ENCODE data around the gene PPP1R1B.

The PPP1R1B gene

DNA sequence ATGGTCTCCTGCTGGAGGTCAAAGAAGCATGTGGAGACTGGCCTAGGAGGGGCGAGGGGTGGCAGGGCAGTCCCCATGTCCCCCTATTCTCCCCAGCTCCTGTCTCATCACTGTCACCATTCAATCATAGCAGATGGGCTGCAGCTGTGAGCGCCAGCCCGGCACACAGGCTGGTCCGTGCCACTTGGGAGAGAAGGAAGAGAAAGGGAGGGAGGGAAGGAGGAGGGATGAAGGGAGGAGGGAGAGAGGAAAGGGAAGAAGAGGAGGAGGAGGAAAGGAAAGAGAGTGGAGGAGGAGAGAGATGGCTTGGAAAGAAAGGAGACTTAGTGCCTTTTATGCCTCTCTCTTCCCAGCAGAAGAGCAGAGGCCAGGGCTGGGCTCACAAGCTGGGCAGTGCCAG lies 31.5 kb upstream of the PPP1R1B start:
- H3K27me3 ChIP-seq (ENCODE audit: insufficient read depth, low read length) = peaks cover 100% of the 10 kb centered on the region
- no peak overlapping the region for H3K9ac ChIP-seq (ENCODE audit: low read depth, low read length)
- H3K27ac ChIP-seq (ENCODE audit: low read length) = no peak overlapping the region
- H3K9me3 ChIP-seq (ENCODE audit: insufficient read depth, low read depth, low read length) = peaks cover 11% of the 10 kb centered on the region; the same call in 1 of the 2 replicates
- no peaks in the 10 kb centered on the region; the same call in 1 of the 2 replicates for H3K4me1 ChIP-seq (ENCODE audit: insufficient read depth, low read length)
- H3K4me3 ChIP-seq (ENCODE audit: low read length) = no peak overlapping the region
- H3K36me3 ChIP-seq (ENCODE audit: insufficient read depth, low read depth, low read length) = no peaks in the 10 kb centered on the region

DNA sequence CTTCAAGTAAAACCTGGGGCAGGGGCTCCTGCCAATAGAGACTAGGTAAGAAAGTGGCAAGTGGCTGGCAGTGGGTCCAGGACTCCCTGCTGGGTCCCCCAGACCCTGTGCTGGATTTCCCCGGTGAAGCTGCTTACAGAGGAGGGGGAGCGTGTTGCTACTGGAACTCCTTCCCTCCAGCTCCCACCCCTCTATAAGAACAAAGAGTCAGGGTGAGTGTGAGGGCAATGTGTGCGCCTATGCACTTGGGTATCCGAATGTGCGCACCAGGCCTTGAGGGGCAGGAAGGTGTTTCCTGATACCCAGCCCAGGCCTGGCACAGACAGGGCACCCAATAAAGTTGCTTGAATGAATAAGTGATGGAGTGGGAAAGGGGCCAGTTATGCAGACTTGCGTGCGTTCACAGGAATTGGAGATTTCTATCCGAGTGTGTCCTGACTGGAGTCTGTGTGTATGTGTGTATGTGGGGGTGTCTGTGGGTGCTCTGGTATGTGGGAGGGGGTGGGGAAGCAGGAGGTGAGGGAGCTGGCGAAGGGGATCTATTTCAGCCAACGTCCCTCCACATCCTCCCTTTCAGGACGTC lies 30.7 kb upstream of the PPP1R1B start:
- no peak overlapping the region for H3K27ac ChIP-seq (ENCODE audit: low read length)
- peaks cover 11% of the 10 kb centered on the region; the same call in 1 of the 2 replicates for H3K9me3 ChIP-seq (ENCODE audit: insufficient read depth, low read depth, low read length)
- H3K4me1 ChIP-seq (ENCODE audit: insufficient read depth, low read length) = no peaks in the 10 kb centered on the region; the same call in 1 of the 2 replicates
- H3K9ac ChIP-seq (ENCODE audit: low read depth, low read length) = no peak overlapping the region
- no peak overlapping the region for H3K4me3 ChIP-seq (ENCODE audit: low read length)
- peaks cover 100% of the 10 kb centered on the region for H3K27me3 ChIP-seq (ENCODE audit: insufficient read depth, low read length)
- no peaks in the 10 kb centered on the region for H3K36me3 ChIP-seq (ENCODE audit: insufficient read depth, low read depth, low read length)

DNA sequence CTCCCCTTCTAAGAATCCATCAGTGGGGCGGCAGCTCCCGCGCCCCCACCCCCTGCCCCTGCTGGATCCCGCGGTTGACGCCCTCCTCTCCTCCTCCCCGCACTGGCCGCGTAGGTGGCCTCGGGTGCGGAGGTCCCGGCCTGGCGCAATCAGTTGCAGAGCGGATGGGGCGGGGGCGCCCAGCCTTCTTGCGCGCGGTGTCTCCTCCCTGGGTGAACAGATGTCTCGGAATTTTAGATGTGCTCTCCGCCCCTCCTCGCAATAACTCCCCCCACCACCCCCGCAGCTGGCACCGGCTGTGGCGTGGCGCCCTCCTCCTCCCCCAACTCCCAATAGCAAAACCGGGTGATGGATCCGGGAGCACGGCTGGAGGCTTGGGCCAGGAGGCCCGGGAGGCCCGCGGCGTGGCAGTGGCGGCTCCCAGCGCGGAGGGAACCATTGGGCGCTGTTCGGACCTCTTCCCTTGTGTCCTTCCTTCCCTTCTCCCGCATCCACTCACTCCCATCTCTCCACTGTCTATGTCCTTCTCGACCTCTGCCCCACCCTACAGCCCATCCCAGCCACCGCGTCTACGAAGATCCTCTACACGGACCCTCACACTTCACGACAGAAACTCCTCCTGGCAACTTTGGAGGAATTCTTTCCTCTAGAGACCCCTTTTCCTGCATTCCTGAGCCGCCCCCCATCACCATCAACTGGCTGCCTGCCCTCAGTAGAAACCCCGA lies 30.0 kb upstream of the PPP1R1B start:
- Histone ChIP-seq H3K27ac (ENCODE audit: low read length) (no peak overlapping the region), H3K4me1 (ENCODE audit: insufficient read depth, low read length) (no peaks in the 10 kb centered on the region; the same call in 1 of the 2 replicates), H3K4me3 (ENCODE audit: low read length) (no peak overlapping the region)

DNA sequence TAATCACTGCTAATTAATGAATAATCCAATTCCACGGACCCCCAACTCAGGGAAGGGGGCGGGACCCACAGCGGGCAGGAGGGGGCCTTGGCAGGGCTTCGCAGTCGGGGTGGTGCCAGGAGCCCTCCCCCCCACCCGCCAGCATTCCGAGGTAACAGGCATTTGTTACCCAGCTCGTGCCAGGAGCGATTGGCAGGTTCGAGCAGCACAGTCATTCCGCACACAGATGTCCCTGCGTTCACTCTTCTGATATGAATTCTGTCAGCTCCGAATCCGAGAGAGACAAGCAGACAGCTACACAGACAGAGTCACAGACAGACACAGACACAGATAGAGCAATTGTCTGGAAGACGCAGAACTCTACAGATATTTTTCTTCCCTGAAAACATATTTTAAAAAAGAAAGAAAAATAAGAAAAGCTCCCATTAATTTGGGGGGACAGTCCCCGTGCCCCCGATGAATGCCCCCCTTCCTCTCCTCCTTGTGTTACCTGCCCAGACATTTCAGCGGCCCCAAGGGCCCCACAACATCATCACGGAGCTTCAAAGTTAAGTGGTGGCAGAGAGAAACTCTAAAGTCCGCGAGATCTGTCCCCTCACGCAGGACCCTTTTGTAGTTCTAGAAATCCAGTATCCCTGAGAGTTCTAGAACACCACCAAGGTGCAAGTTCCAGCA lies 29.2 kb upstream of the PPP1R1B start:
- no peak overlapping the region for H3K9ac ChIP-seq (ENCODE audit: low read depth, low read length)

More for the DNA sequence above, 30.0 kb upstream of the PPP1R1B start:
- Histone ChIP-seq H3K9ac (ENCODE audit: low read depth, low read length) (no peak overlapping the region), H3K9me3 (ENCODE audit: insufficient read depth, low read depth, low read length) (peaks cover 11% of the 10 kb centered on the region; the same call in 1 of the 2 replicates), H3K27me3 (ENCODE audit: insufficient read depth, low read length) (peaks cover 100% of the 10 kb centered on the region), H3K36me3 (ENCODE audit: insufficient read depth, low read depth, low read length) (no peaks in the 10 kb centered on the region)

GRCh38 chr17:39598047-39598481 lies 28.7 kb upstream of the PPP1R1B start:
- no peak overlapping the region for H3K9ac ChIP-seq (ENCODE audit: low read depth, low read length)
- no peaks in the 10 kb centered on the region; the same call in 1 of the 2 replicates for H3K4me1 ChIP-seq (ENCODE audit: insufficient read depth, low read length)
- H3K36me3 ChIP-seq (ENCODE audit: insufficient read depth, low read depth, low read length) = no peaks in the 10 kb centered on the region
- peaks cover 11% of the 10 kb centered on the region; the same call in 1 of the 2 replicates for H3K9me3 ChIP-seq (ENCODE audit: insufficient read depth, low read depth, low read length)
- no peak overlapping the region for H3K27ac ChIP-seq (ENCODE audit: low read length)
- H3K4me3 ChIP-seq (ENCODE audit: low read length) = no peak overlapping the region
- H3K27me3 ChIP-seq (ENCODE audit: insufficient read depth, low read length) = peaks cover 100% of the 10 kb centered on the region

More for the DNA sequence above, 29.2 kb upstream of the PPP1R1B start:
- H3K27ac ChIP-seq (ENCODE audit: low read length) = no peak overlapping the region
- peaks cover 100% of the 10 kb centered on the region for H3K27me3 ChIP-seq (ENCODE audit: insufficient read depth, low read length)
- H3K9me3 ChIP-seq (ENCODE audit: insufficient read depth, low read depth, low read length) = peaks cover 11% of the 10 kb centered on the region; the same call in 1 of the 2 replicates
- no peaks in the 10 kb centered on the region; the same call in 1 of the 2 replicates for H3K4me1 ChIP-seq (ENCODE audit: insufficient read depth, low read length)
- H3K36me3 ChIP-seq (ENCODE audit: insufficient read depth, low read depth, low read length) = no peaks in the 10 kb centered on the region
- no peak overlapping the region for H3K4me3 ChIP-seq (ENCODE audit: low read length)

DNA sequence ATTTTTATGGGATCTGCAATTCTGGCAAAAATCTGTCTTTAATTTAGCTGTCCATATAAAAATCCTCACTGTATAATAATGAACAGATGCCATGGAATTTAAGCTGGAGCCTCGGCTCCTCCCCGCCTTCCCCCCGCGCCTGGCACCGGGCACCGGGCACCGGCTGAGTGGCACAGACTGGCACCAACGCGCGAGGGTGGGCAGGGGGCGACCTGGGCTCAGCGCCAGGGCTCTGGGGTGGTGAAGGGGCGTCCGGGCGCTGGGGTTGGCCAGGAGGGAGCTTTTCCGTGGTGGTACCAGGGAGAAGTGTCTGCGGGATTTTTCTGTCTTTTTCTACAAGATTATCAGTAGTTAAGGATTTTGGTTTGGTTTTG lies 28.1 kb upstream of the PPP1R1B start:
- Histone ChIP-seq H3K9ac (ENCODE audit: low read depth, low read length) (no peak overlapping the region), H3K4me1 (ENCODE audit: insufficient read depth, low read length) (peaks cover 5% of the 10 kb centered on the region; the same call in 1 of the 2 replicates), H3K4me3 (ENCODE audit: low read length) (no peak overlapping the region), H3K27ac (ENCODE audit: low read length) (no peak overlapping the region), H3K36me3 (ENCODE audit: insufficient read depth, low read depth, low read length) (no peaks in the 10 kb centered on the region), H3K9me3 (ENCODE audit: insufficient read depth, low read depth, low read length) (peaks cover 11% of the 10 kb centered on the region; the same call in 1 of the 2 replicates), H3K27me3 (ENCODE audit: insufficient read depth, low read length) (peaks cover 100% of the 10 kb centered on the region)

GRCh38 chr17:39599004-39599664 lies 27.6 kb upstream of the PPP1R1B start:
- H3K9me3 ChIP-seq (ENCODE audit: insufficient read depth, low read depth, low read length) = peaks cover 11% of the 10 kb centered on the region; the same call in 1 of the 2 replicates
- H3K9ac ChIP-seq (ENCODE audit: low read depth, low read length) = no peak overlapping the region
- H3K4me1 ChIP-seq (ENCODE audit: insufficient read depth, low read length) = peaks cover 6% of the 10 kb centered on the region; the same call in 1 of the 2 replicates
- no peaks in the 10 kb centered on the region for H3K36me3 ChIP-seq (ENCODE audit: insufficient read depth, low read depth, low read length)
- peaks cover 100% of the 10 kb centered on the region for H3K27me3 ChIP-seq (ENCODE audit: insufficient read depth, low read length)
- H3K4me3 ChIP-seq (ENCODE audit: low read length) = no peak overlapping the region
- H3K27ac ChIP-seq (ENCODE audit: low read length) = no peak overlapping the region

GRCh38 chr17:39599665-39600231 lies 27.0 kb upstream of the PPP1R1B start:
- Histone ChIP-seq H3K9ac (ENCODE audit: low read depth, low read length) (no peak overlapping the region), H3K4me3 (ENCODE audit: low read length) (no peak overlapping the region), H3K9me3 (ENCODE audit: insufficient read depth, low read depth, low read length) (peaks cover 11% of the 10 kb centered on the region; the same call in 1 of the 2 replicates), H3K36me3 (ENCODE audit: insufficient read depth, low read depth, low read length) (no peaks in the 10 kb centered on the region), H3K27me3 (ENCODE audit: insufficient read depth, low read length) (peaks cover 100% of the 10 kb centered on the region), H3K4me1 (ENCODE audit: insufficient read depth, low read length) (peaks cover 6% of the 10 kb centered on the region; the same call in 1 of the 2 replicates), H3K27ac (ENCODE audit: low read length) (no peak overlapping the region)

DNA sequence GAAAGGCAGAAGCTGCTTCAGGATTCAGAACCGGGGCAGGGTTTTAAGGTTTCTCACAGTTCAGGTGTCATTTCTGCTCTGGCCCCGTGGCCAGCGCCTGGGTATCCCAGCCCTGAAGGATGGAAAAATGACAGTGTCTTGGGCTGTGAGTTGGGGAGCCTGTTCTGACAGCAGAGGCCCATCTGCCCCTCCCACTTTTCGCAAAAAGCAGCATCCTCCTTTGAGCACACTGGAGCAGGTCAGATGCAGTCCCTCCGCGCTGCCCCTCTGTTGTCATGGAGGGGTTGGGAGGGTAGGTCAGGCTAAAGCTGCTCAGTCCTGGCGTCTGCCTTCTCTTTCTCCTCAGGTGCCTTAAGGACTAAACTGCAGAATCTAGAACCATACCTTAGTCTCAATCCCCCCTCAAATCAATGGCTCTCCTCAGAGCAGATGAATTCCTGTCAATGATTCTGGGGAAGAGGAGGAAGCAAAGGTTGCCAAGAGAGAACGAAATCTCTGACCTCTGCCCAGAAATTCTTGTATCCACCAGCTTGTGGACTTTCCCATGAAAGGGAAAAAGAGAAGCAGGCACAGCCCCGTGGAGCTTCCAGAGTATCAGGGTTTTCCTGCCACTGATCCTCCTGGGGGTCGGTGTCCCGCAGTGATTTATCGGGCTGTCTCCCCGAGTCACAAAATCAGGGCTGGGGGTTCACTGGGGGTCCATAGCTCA lies 26.3 kb upstream of the PPP1R1B start:
- Histone ChIP-seq H3K27me3 (ENCODE audit: insufficient read depth, low read length) (peaks cover 100% of the 10 kb centered on the region), H3K4me1 (ENCODE audit: insufficient read depth, low read length) (peaks cover 6% of the 10 kb centered on the region; the same call in 1 of the 2 replicates), H3K36me3 (ENCODE audit: insufficient read depth, low read depth, low read length) (no peaks in the 10 kb centered on the region), H3K9ac (ENCODE audit: low read depth, low read length) (no peak overlapping the region), H3K27ac (ENCODE audit: low read length) (no peak overlapping the region), H3K9me3 (ENCODE audit: insufficient read depth, low read depth, low read length) (peaks cover 11% of the 10 kb centered on the region; the same call in 1 of the 2 replicates), H3K4me3 (ENCODE audit: low read length) (no peak overlapping the region)

DNA sequence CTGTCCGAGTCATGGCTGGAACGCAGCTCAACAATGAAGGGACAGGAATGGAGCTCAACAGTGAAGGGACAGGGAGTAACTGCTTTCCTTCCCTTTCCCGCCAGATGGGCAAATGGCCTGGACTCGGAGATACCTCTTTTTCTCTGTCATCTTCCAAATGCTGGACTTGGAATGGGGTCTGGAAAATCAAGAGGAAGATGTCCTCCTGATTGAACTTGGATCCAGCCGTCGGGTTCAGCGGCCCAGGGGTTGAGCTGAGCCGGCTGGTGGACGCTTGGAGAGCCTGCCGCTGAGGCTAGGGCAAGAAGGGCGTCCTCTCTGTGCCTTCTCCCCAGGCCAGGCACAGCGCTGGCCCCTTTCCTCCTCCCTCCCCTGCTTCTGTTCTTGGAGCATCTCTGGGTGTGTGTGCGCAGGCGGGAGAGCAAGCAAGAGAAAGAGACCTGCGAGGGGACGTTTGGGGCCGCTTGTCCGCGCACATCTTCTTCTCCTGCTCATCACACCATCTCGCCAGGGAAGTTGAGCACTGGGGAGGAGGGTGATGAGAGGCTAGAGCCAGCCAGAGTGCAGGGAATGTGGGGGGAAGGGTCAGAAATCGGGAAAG lies 25.7 kb upstream of the PPP1R1B start:
- Histone ChIP-seq H3K36me3 (ENCODE audit: insufficient read depth, low read depth, low read length) (no peaks in the 10 kb centered on the region), H3K9me3 (ENCODE audit: insufficient read depth, low read depth, low read length) (peaks cover 11% of the 10 kb centered on the region; the same call in 1 of the 2 replicates), H3K4me3 (ENCODE audit: low read length) (no peak overlapping the region; the same call in 1 of the 2 replicates), H3K9ac (ENCODE audit: low read depth, low read length) (no peak overlapping the region), H3K27me3 (ENCODE audit: insufficient read depth, low read length) (peaks cover 100% of the 10 kb centered on the region), H3K27ac (ENCODE audit: low read length) (no peak overlapping the region), H3K4me1 (ENCODE audit: insufficient read depth, low read length) (peaks cover 6% of the 10 kb centered on the region; the same call in 1 of the 2 replicates)

Data from iPS-20b (cell line).